ENCODE results near the gene IL22RA1.

IL22RA1 gene

GRCh38 chr1:24117722-24118409, 25.1 kb downstream of the IL22RA1 start:
- Histone ChIP-seq H3K27ac (no peak overlapping the region), H3K4me3 (ENCODE audit: low read depth, low read length) (no peak overlapping the region), H3K9ac (no peak overlapping the region)

DNA sequence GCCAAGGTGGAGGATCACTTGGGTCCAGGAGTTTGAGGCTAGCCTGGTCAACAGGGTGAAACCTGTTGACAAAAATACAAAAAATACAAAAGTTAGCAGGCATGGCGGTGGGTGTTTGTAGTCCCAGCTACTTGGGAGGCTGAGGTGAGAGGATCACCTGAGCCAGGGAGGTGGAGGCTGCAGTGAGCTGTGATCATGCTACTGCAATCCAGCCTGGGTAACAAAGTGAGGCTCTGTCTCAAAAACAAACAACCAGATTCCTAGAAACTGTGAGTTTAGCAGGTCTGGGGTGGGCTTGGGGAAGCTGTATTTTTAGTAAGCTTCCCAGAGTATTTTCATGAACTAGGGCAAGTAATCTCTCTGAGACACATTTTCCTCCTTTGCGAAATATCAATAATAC, 25.8 kb downstream of the IL22RA1 start:
- TF ChIP-seq, protein P1, sequence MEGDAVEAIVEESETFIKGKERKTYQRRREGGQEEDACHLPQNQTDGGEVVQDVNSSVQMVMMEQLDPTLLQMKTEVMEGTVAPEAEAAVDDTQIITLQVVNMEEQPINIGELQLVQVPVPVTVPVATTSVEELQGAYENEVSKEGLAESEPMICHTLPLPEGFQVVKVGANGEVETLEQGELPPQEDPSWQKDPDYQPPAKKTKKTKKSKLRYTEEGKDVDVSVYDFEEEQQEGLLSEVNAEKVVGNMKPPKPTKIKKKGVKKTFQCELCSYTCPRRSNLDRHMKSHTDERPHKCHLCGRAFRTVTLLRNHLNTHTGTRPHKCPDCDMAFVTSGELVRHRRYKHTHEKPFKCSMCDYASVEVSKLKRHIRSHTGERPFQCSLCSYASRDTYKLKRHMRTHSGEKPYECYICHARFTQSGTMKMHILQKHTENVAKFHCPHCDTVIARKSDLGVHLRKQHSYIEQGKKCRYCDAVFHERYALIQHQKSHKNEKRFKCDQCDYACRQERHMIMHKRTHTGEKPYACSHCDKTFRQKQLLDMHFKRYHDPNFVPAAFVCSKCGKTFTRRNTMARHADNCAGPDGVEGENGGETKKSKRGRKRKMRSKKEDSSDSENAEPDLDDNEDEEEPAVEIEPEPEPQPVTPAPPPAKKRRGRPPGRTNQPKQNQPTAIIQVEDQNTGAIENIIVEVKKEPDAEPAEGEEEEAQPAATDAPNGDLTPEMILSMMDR (IDR thresholded peaks at IDR 0.05), result no peak
- no peaks in the 10 kb centered on the region for H3K4me1 ChIP-seq
- no peak overlapping the region for H3K9ac ChIP-seq
- no peak overlapping the region for H3K4me3 ChIP-seq (ENCODE audit: low read depth, low read length)
- H3K27me3 ChIP-seq (ENCODE audit: control insufficient read depth, insufficient read depth, low read length), result no peaks in the 10 kb centered on the region
- no peak overlapping the region for H3K27ac ChIP-seq
- H3K36me3 ChIP-seq (ENCODE audit: control insufficient read depth, insufficient read depth, low read length), result no peaks in the 10 kb centered on the region
- no peak overlapping the region for H3K4me2 ChIP-seq (ENCODE audit: low read length)
- no peaks in the 10 kb centered on the region for H3K79me2 ChIP-seq
- H3K9me3 ChIP-seq (ENCODE audit: control insufficient read depth, low read length), result no peaks in the 10 kb centered on the region
- no peak overlapping the region for H2AFZ ChIP-seq

More at GRCh38 chr1:24117722-24118409, 25.1 kb downstream of the IL22RA1 start:
- H3K4me1 ChIP-seq, result no peaks in the 10 kb centered on the region
- H3K79me2 ChIP-seq, result no peaks in the 10 kb centered on the region
- H3K9me3 ChIP-seq (ENCODE audit: control insufficient read depth, low read length), result no peaks in the 10 kb centered on the region
- H3K36me3 ChIP-seq (ENCODE audit: control insufficient read depth, insufficient read depth, low read length), result no peaks in the 10 kb centered on the region
- no peaks in the 10 kb centered on the region for H3K27me3 ChIP-seq (ENCODE audit: control insufficient read depth, insufficient read depth, low read length)
- TF ChIP-seq, protein P1 (IDR thresholded peaks at IDR 0.05), result no peak
- H2AFZ ChIP-seq, result no peak overlapping the region
- H3K4me2 ChIP-seq (ENCODE audit: low read length), result no peak overlapping the region

DNA sequence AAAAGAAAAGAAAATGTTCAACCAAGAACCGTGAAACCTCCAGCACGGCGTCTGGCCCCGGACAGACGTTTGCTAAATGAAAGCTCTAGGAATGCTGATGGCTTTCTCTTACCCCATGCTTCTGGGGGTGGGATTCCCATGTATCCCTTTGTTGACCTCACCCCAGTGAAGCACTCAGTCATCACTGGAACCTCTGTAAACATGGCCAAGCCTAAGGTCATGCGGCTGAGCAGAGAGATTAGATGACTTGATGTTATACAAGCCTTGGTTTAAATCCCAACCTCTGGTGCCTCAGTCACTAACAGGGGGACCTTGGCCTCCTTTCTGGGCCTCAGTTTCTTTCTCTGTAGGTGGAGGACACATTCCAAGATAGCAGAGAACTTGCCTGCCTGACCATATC, 28.2 kb downstream of the IL22RA1 start:
- Histone ChIP-seq H3K27me3 (ENCODE audit: control insufficient read depth, insufficient read depth, low read length) (no peaks in the 10 kb centered on the region), H3K9ac (no peak overlapping the region), H3K4me3 (ENCODE audit: low read depth, low read length) (no peak overlapping the region), H2AFZ (no peak overlapping the region), H3K27ac (no peak overlapping the region), H3K36me3 (ENCODE audit: control insufficient read depth, insufficient read depth, low read length) (no peaks in the 10 kb centered on the region), H3K79me2 (no peaks in the 10 kb centered on the region), H3K9me3 (ENCODE audit: control insufficient read depth, low read length) (no peaks in the 10 kb centered on the region), H3K4me1 (no peaks in the 10 kb centered on the region), H3K4me2 (ENCODE audit: low read length) (no peak overlapping the region)
- TF ChIP-seq, protein P1 (IDR thresholded peaks at IDR 0.05), result no peak

GRCh38 chr1:24113641-24114033, 29.3 kb downstream of the IL22RA1 start:
- Histone ChIP-seq H2AFZ (no peak overlapping the region), H3K9me3 (ENCODE audit: control insufficient read depth, low read length) (no peaks in the 10 kb centered on the region), H3K4me2 (ENCODE audit: low read length) (no peak overlapping the region), H3K27me3 (ENCODE audit: control insufficient read depth, insufficient read depth, low read length) (no peaks in the 10 kb centered on the region), H3K27ac (no peak overlapping the region), H3K4me1 (no peaks in the 10 kb centered on the region), H3K36me3 (ENCODE audit: control insufficient read depth, insufficient read depth, low read length) (no peaks in the 10 kb centered on the region), H3K9ac (no peak overlapping the region), H3K79me2 (no peaks in the 10 kb centered on the region), H3K4me3 (ENCODE audit: low read depth, low read length) (no peak overlapping the region)
- TF ChIP-seq, protein P1 (IDR thresholded peaks at IDR 0.05), result no peak
